CD8-positive, alpha-beta memory T cell (primary cell): ENCODE measurements around the gene SPATA20. TPM values are rescaled to one million over a fixed set of nuclear protein-coding genes. Genes with fewer than 3 reads are reported as not detected.

ENCODE experiments used
- CTCF ChIA-PET: fragments of 350-600 bp; sonication (Branson Sonifier 250); formaldehyde crosslinking; loops from one replicate; lab custom pipeline; 2021; ENCODE audit warnings: antibody characterized with exemption; lab: Charles Lee
- POLR2A ChIA-PET: fragments of 350-600 bp; sonication (Branson Sonifier 250); formaldehyde crosslinking; loops from one replicate; lab custom pipeline; 2021; ENCODE audit warnings: antibody characterized with exemption; lab: Charles Lee
- DNase-seq, 5 donors: peaks; one replicate each; pipeline versions ENCODE4 v3.0.0 to v3.0.0-alpha.2; 2020 to 2022; ENCODE audit warnings: mixed read lengths in 1 of 5
- H3K27ac ChIP-seq: one replicate; pipeline ENCODE4 v1.7.0; 2013; ENCODE audit warnings: low read depth, mild to moderate bottlenecking, low read length, moderate library complexity
- H3K27me3 ChIP-seq: 2 replicates; pipeline ENCODE4 v1.7.0; 2013; ENCODE audit warnings: low read length, mild to moderate bottlenecking; ENCODE audit not compliant: insufficient read depth, poor library complexity, severe bottlenecking
- H3K36me3 ChIP-seq: 2 replicates; pipeline ENCODE4 v1.7.0; 2013; ENCODE audit warnings: mild to moderate bottlenecking, low read length, moderate library complexity; ENCODE audit not compliant: insufficient read depth
- H3K4me1 ChIP-seq: 2 replicates; pipeline ENCODE4 v1.7.0; 2013; ENCODE audit warnings: mild to moderate bottlenecking, low read length, moderate library complexity; ENCODE audit not compliant: insufficient read depth
- H3K4me3 ChIP-seq: 2 replicates; pipeline ENCODE4 v1.7.0; 2013; ENCODE audit warnings: mild to moderate bottlenecking, low read length
- H3K9me3 ChIP-seq: 2 replicates; pipeline ENCODE4 v1.7.0; 2013; ENCODE audit warnings: mild to moderate bottlenecking, low read length
- H3K27ac Mint-ChIP-seq, 8 donors: one replicate each; pipeline ENCODE4 v1.8.0; 2020 to 2021; ENCODE audit warnings: mixed read lengths in 8 of 8, mild to moderate bottlenecking in 6 of 8, inconsistent platforms in 3 of 8, moderate library complexity in 3 of 8
- H3K27me3 Mint-ChIP-seq, 2 donors: one replicate each; pipeline ENCODE4 v1.8.0; 2020 to 2021; ENCODE audit warnings: mixed read lengths in 2 of 2, mild to moderate bottlenecking in 1 of 2, moderate library complexity in 1 of 2
- H3K36me3 Mint-ChIP-seq, 3 donors: one replicate each; pipeline ENCODE4 v1.8.0; 2020 to 2021; ENCODE audit warnings: mixed read lengths in 3 of 3, inconsistent platforms in 1 of 3, mild to moderate bottlenecking in 1 of 3
- H3K4me1 Mint-ChIP-seq, 3 donors: one replicate each; pipeline ENCODE4 v1.8.0; 2020 to 2021; ENCODE audit warnings: mixed read lengths in 3 of 3, inconsistent platforms in 1 of 3, mild to moderate bottlenecking in 1 of 3
- H3K4me3 Mint-ChIP-seq, 7 donors: one replicate each; pipeline ENCODE4 v1.8.0; 2020 to 2021; ENCODE audit warnings: mixed read lengths in 7 of 7, mild to moderate bottlenecking in 6 of 7, moderate library complexity in 4 of 7, inconsistent platforms in 2 of 7
- H3K9me3 Mint-ChIP-seq, 5 donors: one replicate each; pipeline ENCODE4 v1.8.0; 2020 to 2022; ENCODE audit warnings: mixed read lengths in 5 of 5, mild to moderate bottlenecking in 3 of 5, moderate library complexity in 2 of 5, inconsistent platforms in 1 of 5
- polyA plus RNA-seq: library from polyadenylated mRNA; unstranded; fragments of 300-500 nt; fragmentation: Illumina TruSeq; gene quantifications from one replicate; pipeline ENCODE4 v1.2.3, GENCODE V29; 2021
- total RNA-seq, 2 experiments: library from RNA; stranded (reverse); gene quantifications; one replicate each; pipeline ENCODE4 v1.2.3, GENCODE V29; 2021

Gene SPATA20
- total and polyA plus RNA-seq, 3 experiments from 2014 or later: 11.0 to 42.9 (median 34.7) TPM

DNA sequence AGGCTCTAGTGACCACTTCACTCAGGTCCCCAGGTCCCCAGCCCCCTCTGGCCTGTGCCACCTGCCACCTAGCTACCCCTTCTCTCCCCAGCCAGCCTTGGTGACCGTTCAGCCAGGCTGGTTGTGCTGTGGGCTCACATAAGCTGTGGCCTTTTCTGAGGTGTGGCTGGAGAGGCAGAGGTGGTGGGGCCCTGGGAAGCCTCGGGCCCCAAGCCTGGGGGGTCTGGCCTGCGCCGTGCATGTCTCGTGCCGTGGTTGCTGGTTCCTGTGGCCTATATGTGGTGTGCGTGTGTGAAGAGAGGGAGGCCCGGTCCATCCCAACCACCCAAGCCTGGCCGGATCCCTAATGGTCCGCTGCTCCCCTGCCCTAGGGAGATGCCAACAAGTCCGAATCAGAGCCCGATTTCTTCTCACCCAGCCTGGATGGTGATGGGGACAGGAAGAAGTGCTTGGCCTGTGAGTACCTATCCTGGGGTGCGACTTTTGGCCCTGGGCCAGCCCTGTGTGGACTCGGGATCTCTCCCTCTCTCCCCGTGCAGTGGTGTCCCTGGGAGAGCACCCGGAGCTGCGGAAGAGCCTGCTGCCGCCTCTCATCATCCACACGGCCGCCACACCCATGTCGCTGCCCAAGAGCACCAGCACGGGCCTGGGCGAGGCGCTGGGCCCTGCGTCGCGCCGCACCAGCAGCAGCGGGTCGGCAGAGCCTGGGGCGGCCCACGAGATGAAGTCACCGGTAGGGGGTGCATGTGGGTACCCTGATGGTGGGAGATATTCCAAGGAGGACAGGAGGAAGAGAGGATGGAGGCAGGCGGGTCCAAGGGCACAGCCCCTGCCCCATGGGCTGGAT, 49.4 kb downstream of the SPATA20 start:
- H3K36me3 Mint-ChIP-seq: no peaks in the 10 kb centered on the region
- no peaks in the 10 kb centered on the region for H3K36me3 ChIP-seq
- H3K4me3 Mint-ChIP-seq: no peak overlapping the region
- H3K4me1 Mint-ChIP-seq: no peaks in the 10 kb centered on the region
- CTCF ChIA-PET: no interaction called here
- H3K4me3 ChIP-seq: no peak overlapping the region
- POLR2A ChIA-PET: no interaction called here
- no peaks in the 10 kb centered on the region for H3K9me3 ChIP-seq
- H3K27ac Mint-ChIP-seq: no peak overlapping the region
- no peak overlapping the region for H3K27ac ChIP-seq
- H3K27me3 Mint-ChIP-seq: peaks cover 4% of the 10 kb centered on the region in 2 donors
- H3K27me3 ChIP-seq: no peaks in the 10 kb centered on the region
- H3K9me3 Mint-ChIP-seq: no peaks in the 10 kb centered on the region
- DNase-seq: no peak
- no peaks in the 10 kb centered on the region for H3K4me1 ChIP-seq

DNA sequence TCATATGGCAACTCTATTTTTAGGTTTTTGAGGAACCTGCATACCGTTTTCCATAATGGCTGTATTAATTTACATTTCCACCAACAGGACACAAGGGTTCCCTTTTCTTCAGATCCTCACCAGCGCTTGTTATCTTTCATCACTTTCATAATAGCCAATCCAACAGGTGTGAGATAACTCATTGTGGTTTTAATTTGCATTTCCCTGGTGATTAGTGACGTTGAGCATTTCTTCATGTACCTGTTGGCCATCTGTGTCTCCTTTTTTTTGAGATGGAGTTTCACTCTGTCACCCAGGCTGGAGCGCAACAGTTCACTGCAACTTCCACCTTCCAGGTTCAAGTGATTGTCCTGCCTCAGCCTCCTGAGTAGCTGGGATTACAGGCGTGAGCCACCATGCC, 51.5 kb downstream of the SPATA20 start:
- no peak for DNase-seq
- Histone ChIP-seq H3K36me3 (no peaks in the 10 kb centered on the region), H3K27ac (no peak overlapping the region), H3K9me3 (no peaks in the 10 kb centered on the region), H3K27me3 (no peaks in the 10 kb centered on the region), H3K4me3 (no peak overlapping the region), H3K4me1 (no peaks in the 10 kb centered on the region)
- Mint-ChIP-seq H3K27me3 (peaks cover 11 to 20% of the 10 kb centered on the region in 2 donors), H3K27ac (no peak overlapping the region), H3K36me3 (no peaks in the 10 kb centered on the region), H3K9me3 (no peaks in the 10 kb centered on the region), H3K4me1 (no peaks in the 10 kb centered on the region), H3K4me3 (no peak overlapping the region)
- CTCF ChIA-PET: no interaction called here
- POLR2A ChIA-PET: no interaction called here

DNA sequence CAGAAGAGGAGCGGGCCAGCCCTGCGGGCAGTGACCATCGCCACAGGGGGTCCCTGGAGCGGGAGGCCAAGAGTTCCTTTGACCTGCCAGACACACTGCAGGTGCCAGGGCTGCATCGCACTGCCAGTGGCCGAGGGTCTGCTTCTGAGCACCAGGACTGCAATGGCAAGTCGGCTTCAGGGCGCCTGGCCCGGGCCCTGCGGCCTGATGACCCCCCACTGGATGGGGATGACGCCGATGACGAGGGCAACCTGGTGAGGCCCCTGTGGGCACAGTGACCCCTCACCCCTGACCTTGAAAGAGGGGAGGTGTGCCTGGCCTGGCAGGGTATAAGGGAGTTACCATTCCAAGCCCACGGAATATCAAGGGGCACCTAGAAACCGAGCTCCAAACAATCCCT, 52.6 kb downstream of the SPATA20 start:
- Histone ChIP-seq H3K9me3 (no peaks in the 10 kb centered on the region), H3K27me3 (no peaks in the 10 kb centered on the region), H3K4me1 (no peaks in the 10 kb centered on the region), H3K4me3 (no peak overlapping the region), H3K36me3 (no peaks in the 10 kb centered on the region), H3K27ac (no peak overlapping the region)
- Mint-ChIP-seq H3K4me1 (no peaks in the 10 kb centered on the region), H3K27me3 (peaks cover 11 to 29% of the 10 kb centered on the region in 2 donors), H3K36me3 (no peaks in the 10 kb centered on the region), H3K4me3 (no peak overlapping the region), H3K9me3 (no peaks in the 10 kb centered on the region), H3K27ac (no peak overlapping the region)
- DNase-seq: no peak
- POLR2A ChIA-PET: no interaction called here
- CTCF ChIA-PET: no interaction called here

DNA sequence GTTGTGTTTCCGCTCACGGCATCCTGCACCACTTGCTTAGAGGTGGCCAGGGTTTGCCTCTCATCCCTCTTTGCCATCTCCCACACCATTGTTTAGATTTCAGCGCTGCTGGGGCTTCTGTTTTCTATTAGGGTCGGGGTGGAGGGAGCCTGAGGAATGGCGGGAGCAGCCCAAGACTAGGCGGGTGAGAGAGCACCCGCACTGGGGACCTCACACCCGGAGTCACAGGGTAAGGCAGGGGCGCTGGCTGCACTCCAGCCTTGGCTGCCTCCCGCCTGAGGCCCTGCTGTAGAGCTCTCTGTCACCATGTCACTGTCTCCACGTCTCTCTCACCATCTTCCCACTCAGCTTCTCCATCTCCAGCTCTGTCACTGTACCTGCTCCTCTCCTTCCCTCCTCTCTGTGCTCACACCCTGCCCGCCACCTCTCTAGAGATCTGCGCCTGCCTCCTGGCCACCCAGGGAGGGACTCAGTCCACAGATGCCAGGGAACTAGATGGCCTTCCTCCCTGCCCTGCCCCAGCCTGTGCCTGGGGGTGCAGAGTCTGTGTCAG, 54.9 kb downstream of the SPATA20 start:
- no peaks in the 10 kb centered on the region for H3K36me3 Mint-ChIP-seq
- Histone ChIP-seq H3K27ac (no peak overlapping the region), H3K4me1 (no peaks in the 10 kb centered on the region), H3K9me3 (no peaks in the 10 kb centered on the region), H3K36me3 (no peaks in the 10 kb centered on the region), H3K27me3 (no peaks in the 10 kb centered on the region), H3K4me3 (no peak overlapping the region)
- H3K9me3 Mint-ChIP-seq: no peaks in the 10 kb centered on the region
- peaks cover 18 to 41% of the 10 kb centered on the region in 2 donors for H3K27me3 Mint-ChIP-seq
- ChIA-PET POLR2A (no interaction called here), CTCF (no interaction called here)
- H3K4me3 Mint-ChIP-seq: no peak overlapping the region
- no peak for DNase-seq
- H3K27ac Mint-ChIP-seq: peak overlapping the region in 1 of 8 donors; percentile 42
- H3K4me1 Mint-ChIP-seq: no peaks in the 10 kb centered on the region

DNA sequence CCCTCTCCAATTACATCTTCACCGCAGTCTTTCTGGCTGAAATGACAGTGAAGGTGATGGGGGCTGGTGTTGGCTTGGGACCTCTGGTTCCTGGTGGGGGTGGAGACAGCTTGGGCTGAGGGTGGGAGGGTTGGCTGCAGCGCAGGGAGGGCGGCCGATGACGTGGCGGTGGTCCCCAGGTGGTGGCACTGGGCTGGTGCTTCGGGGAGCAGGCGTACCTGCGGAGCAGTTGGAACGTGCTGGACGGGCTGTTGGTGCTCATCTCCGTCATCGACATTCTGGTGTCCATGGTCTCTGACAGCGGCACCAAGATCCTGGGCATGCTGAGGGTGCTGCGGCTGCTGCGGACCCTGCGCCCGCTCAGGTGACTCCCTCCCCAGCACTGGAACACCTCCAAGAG, 55.9 kb downstream of the SPATA20 start:
- Histone ChIP-seq H3K36me3 (no peaks in the 10 kb centered on the region), H3K4me3 (no peak overlapping the region), H3K27ac (no peak overlapping the region), H3K9me3 (no peaks in the 10 kb centered on the region), H3K27me3 (no peaks in the 10 kb centered on the region), H3K4me1 (no peaks in the 10 kb centered on the region)
- H3K4me1 Mint-ChIP-seq: no peaks in the 10 kb centered on the region
- no peak overlapping the region for H3K4me3 Mint-ChIP-seq
- H3K9me3 Mint-ChIP-seq: no peaks in the 10 kb centered on the region
- no peak for DNase-seq
- H3K36me3 Mint-ChIP-seq: no peaks in the 10 kb centered on the region
- no peak overlapping the region for H3K27ac Mint-ChIP-seq
- H3K27me3 Mint-ChIP-seq: peaks cover 20 to 44% of the 10 kb centered on the region in 2 donors
- POLR2A ChIA-PET: no interaction called here
- CTCF ChIA-PET: no interaction called here

DNA sequence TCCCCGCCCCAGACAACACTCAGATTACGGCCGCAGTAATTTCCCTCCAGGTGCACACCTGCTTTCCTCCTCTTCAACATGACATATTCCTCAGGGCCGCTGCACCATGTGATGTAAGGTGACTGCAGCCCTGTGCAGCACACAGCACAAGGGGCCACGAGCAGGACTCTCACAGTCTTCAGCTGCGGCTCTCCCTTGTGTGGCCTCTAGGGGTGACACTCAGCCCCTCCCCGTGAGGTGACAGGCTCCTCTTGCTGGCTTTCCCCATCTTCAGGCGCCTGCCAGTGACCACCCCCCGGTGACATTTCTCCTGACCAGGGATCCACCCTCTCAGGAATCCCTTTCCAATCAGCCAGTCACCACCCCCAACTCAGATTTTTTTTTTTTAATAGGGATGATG, 56.4 kb downstream of the SPATA20 start:
- POLR2A ChIA-PET: no interaction called here
- H3K4me3 Mint-ChIP-seq: no peak overlapping the region

DNA sequence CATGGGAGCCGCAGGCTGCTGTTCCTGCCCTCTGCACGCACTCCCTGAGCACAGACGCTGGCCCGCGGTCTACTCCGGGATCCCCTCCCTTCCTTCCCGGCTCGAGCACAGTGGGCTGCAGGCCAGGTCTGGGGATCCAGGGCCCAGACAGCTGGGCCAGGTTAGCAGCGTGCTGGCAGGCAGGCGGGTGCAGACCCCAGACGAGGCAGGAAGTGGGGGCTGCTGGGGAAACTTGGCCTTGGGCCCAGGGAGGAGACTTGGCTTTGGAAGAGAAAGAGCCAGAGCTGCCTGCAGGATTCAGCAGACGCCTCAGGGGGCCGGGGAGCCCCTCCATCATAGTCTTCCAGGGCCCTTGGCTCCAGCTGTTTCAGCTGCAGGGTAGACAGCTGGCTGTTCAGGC, 57.5 kb downstream of the SPATA20 start:
- H3K27me3 ChIP-seq: no peaks in the 10 kb centered on the region
- H3K9me3 Mint-ChIP-seq: no peaks in the 10 kb centered on the region
- ChIA-PET CTCF (interaction anchor here (1.9 kb wide), 1 partner anchor 21 kb away, joined by 6 read pairs; no protein-coding TSS in a partner anchor), POLR2A (no interaction called here)
- peaks cover 21 to 50% of the 10 kb centered on the region in 2 donors for H3K27me3 Mint-ChIP-seq
- no peaks in the 10 kb centered on the region for H3K9me3 ChIP-seq
- H3K27ac ChIP-seq: no peak overlapping the region
- no peaks in the 10 kb centered on the region for H3K36me3 Mint-ChIP-seq
- H3K4me3 ChIP-seq: no peak overlapping the region
- no peaks in the 10 kb centered on the region for H3K36me3 ChIP-seq
- no peak for DNase-seq
- H3K4me1 Mint-ChIP-seq: no peaks in the 10 kb centered on the region
- H3K4me3 Mint-ChIP-seq: no peak overlapping the region
- no peaks in the 10 kb centered on the region for H3K4me1 ChIP-seq
- no peak overlapping the region for H3K27ac Mint-ChIP-seq

More for the DNA sequence above, 56.4 kb downstream of the SPATA20 start:
- Histone ChIP-seq H3K4me1 (no peaks in the 10 kb centered on the region), H3K36me3 (no peaks in the 10 kb centered on the region), H3K4me3 (no peak overlapping the region), H3K27me3 (no peaks in the 10 kb centered on the region), H3K27ac (no peak overlapping the region), H3K9me3 (no peaks in the 10 kb centered on the region)
- H3K36me3 Mint-ChIP-seq: no peaks in the 10 kb centered on the region
- no peak overlapping the region for H3K27ac Mint-ChIP-seq
- CTCF ChIA-PET: no interaction called here
- no peaks in the 10 kb centered on the region for H3K4me1 Mint-ChIP-seq
- no peak for DNase-seq
- H3K9me3 Mint-ChIP-seq: no peaks in the 10 kb centered on the region
- H3K27me3 Mint-ChIP-seq: peaks cover 20 to 44% of the 10 kb centered on the region in 2 donors

DNA sequence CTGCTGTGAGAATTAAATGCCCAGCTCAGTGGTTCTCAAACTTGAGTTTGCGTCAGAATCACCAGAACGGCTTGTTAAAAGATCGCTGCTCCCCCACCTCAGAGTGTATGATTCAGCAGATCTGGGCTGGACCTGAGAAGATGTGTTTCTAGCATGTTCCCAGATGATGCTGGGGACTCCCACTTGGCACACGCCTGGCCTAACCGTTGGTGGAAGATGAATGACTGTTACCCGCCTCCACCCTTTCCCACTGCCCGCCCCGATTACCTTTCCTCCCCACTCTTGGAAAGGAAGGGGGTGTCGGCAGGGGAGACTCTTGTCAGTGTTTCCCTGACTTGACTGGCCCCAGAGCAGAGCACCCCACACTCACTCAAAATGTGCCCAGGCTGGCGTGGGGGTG, 58.5 kb downstream of the SPATA20 start:
- H3K4me1 Mint-ChIP-seq: no peaks in the 10 kb centered on the region
- Histone ChIP-seq H3K9me3 (no peaks in the 10 kb centered on the region), H3K36me3 (no peaks in the 10 kb centered on the region), H3K27ac (no peak overlapping the region), H3K27me3 (no peaks in the 10 kb centered on the region), H3K4me1 (no peaks in the 10 kb centered on the region), H3K4me3 (no peak overlapping the region)
- H3K27ac Mint-ChIP-seq: no peak overlapping the region
- no peak overlapping the region for H3K4me3 Mint-ChIP-seq
- ChIA-PET POLR2A (no interaction called here), CTCF (interaction anchor here (1.9 kb wide), 1 partner anchor 20 kb away, joined by 6 read pairs; no protein-coding TSS in a partner anchor)
- H3K36me3 Mint-ChIP-seq: no peaks in the 10 kb centered on the region
- no peaks in the 10 kb centered on the region for H3K9me3 Mint-ChIP-seq
- peaks cover 21 to 54% of the 10 kb centered on the region in 2 donors for H3K27me3 Mint-ChIP-seq
- DNase-seq: no peak
